Keratinocyte (primary cell): ENCODE measurements around the gene MYH15.

ENCODE experiments used
- CTCF ChIP-seq, 3 experiments: IDR thresholded peaks in 1 of 3; conservative IDR thresholded peaks in 1 of 3; optimal IDR thresholded peaks in 1 of 3; 2 replicates in 2 of 3; 3 replicates in 1 of 3; pipeline versions ENCODE3 to v1.5.1; 2011; ENCODE audit warnings: low read length in 3 of 3, mild to moderate bottlenecking in 3 of 3, moderate library complexity in 2 of 3, control low read depth in 1 of 3, inconsistent platforms in 1 of 3; ENCODE audit not compliant: insufficient read depth in 2 of 3; ENCODE audit errors: extremely low read depth in 1 of 3
- EZH2 ChIP-seq: IDR thresholded peaks from one replicate; pipeline ENCODE4 v1.6.1; 2012; ENCODE audit warnings: inconsistent platforms, mild to moderate bottlenecking, low read length, moderate library complexity

DNA sequence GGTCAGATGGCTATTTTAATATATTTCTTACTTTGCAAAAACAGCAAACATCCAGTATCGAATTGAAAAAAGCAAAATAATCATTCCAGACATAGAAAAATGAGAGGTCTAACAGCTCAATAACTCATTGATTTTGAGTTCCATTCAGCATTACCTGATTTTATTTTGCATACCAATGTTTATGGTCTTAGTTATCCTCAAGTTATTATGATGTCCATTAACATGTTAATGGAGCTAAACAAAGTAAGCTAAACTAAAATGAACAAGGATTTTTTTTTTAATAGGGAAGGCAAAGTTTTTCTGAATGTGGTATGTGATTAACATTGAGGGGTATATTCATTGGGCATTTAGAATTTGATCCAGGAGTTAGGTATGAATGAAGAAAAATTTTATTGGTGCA is 13.1 kb downstream of the MYH15 start:
- TF ChIP-seq CTCF (optimal IDR thresholded peaks at IDR 0.05 in 1 of 3, IDR thresholded peaks at IDR 0.05 in 1 of 3, conservative IDR thresholded peaks at IDR 0.05 in 1 of 3; ENCODE audit: extremely low read depth in 1 of 3, insufficient read depth in 2 of 3, low read length in 3 of 3) (no peak), EZH2 (no peak)
